ENCODE data around the gene ALK.

The ALK gene
- 0 reads per million in 3 donors for total RNA-seq

GRCh38 chr2:29921560-29921915 lies at the start of gene ALK:
ALK (minus strand) TSS chr2:29921586; CDS start chr2:29920659, 927 bp downstream.
- peaks cover 27% of the 10 kb centered on the region for H3K27me3 ChIP-seq (replicated peaks; ENCODE audit: control insufficient read depth, insufficient read depth, low read length, poor library complexity, severe bottlenecking)
- H3K36me3 ChIP-seq (ENCODE audit: control insufficient read depth, insufficient read depth, low read length) = no peaks in the 10 kb centered on the region
- peak in 2 of 3 donors; percentile 12 to 18 for DNase-seq
- H3K4me3 ChIP-seq (ENCODE audit: insufficient read depth, low read depth, low read length, poor library complexity, severe bottlenecking) = peak within 1 kb of the TSS; percentile 32
- H3K9me3 ChIP-seq (ENCODE audit: control insufficient read depth, low read length) = no peaks in the 10 kb centered on the region
- peaks cover 18% of the 10 kb centered on the region for H3K4me1 ChIP-seq (ENCODE audit: control insufficient read depth, insufficient read depth, low read length, poor library complexity, severe bottlenecking)
- H3K27ac ChIP-seq (ENCODE audit: insufficient read depth, low read length, poor library complexity, severe bottlenecking) = no peak within 1 kb of the TSS

- no peak overlapping the region for H3K27ac ChIP-seq (ENCODE audit: insufficient read depth, low read length, poor library complexity, severe bottlenecking)
- no peak overlapping the region for H3K4me3 ChIP-seq (ENCODE audit: insufficient read depth, low read depth, low read length, poor library complexity, severe bottlenecking)
- H3K4me1 ChIP-seq (ENCODE audit: control insufficient read depth, insufficient read depth, low read length, poor library complexity, severe bottlenecking) = no peaks in the 10 kb centered on the region
- H3K27me3 ChIP-seq (replicated peaks; ENCODE audit: control insufficient read depth, insufficient read depth, low read length, poor library complexity, severe bottlenecking) = no peaks in the 10 kb centered on the region
- no peaks in the 10 kb centered on the region for H3K36me3 ChIP-seq (ENCODE audit: control insufficient read depth, insufficient read depth, low read length)
- no peaks in the 10 kb centered on the region for H3K9me3 ChIP-seq (ENCODE audit: control insufficient read depth, low read length)
- DNase-seq = no peak
Observed at GRCh38 chr2:29966266-29966665, 44.9 kb upstream of the ALK start.

- no peak overlapping the region for H3K27ac ChIP-seq (ENCODE audit: insufficient read depth, low read length, poor library complexity, severe bottlenecking)
Observed at GRCh38 chr2:29963972-29964570, 42.7 kb upstream of the ALK start.

GRCh38 chr2:29962922-29963321 lies 41.5 kb upstream of the ALK start:
- no peak overlapping the region for H3K4me3 ChIP-seq (ENCODE audit: insufficient read depth, low read depth, low read length, poor library complexity, severe bottlenecking)
- no peak for DNase-seq
- H3K36me3 ChIP-seq (ENCODE audit: control insufficient read depth, insufficient read depth, low read length) = no peaks in the 10 kb centered on the region
- H3K27ac ChIP-seq (ENCODE audit: insufficient read depth, low read length, poor library complexity, severe bottlenecking) = no peak overlapping the region
- H3K4me1 ChIP-seq (ENCODE audit: control insufficient read depth, insufficient read depth, low read length, poor library complexity, severe bottlenecking) = no peaks in the 10 kb centered on the region
- no peaks in the 10 kb centered on the region for H3K9me3 ChIP-seq (ENCODE audit: control insufficient read depth, low read length)
- H3K27me3 ChIP-seq (replicated peaks; ENCODE audit: control insufficient read depth, insufficient read depth, low read length, poor library complexity, severe bottlenecking) = no peaks in the 10 kb centered on the region

More at GRCh38 chr2:29963972-29964570, 42.7 kb upstream of the ALK start:
- H3K4me1 ChIP-seq (ENCODE audit: control insufficient read depth, insufficient read depth, low read length, poor library complexity, severe bottlenecking) = no peaks in the 10 kb centered on the region
- no peaks in the 10 kb centered on the region for H3K36me3 ChIP-seq (ENCODE audit: control insufficient read depth, insufficient read depth, low read length)
- H3K27me3 ChIP-seq (replicated peaks; ENCODE audit: control insufficient read depth, insufficient read depth, low read length, poor library complexity, severe bottlenecking) = no peaks in the 10 kb centered on the region
- no peaks in the 10 kb centered on the region for H3K9me3 ChIP-seq (ENCODE audit: control insufficient read depth, low read length)
- DNase-seq = no peak
- no peak overlapping the region for H3K4me3 ChIP-seq (ENCODE audit: insufficient read depth, low read depth, low read length, poor library complexity, severe bottlenecking)

DNA sequence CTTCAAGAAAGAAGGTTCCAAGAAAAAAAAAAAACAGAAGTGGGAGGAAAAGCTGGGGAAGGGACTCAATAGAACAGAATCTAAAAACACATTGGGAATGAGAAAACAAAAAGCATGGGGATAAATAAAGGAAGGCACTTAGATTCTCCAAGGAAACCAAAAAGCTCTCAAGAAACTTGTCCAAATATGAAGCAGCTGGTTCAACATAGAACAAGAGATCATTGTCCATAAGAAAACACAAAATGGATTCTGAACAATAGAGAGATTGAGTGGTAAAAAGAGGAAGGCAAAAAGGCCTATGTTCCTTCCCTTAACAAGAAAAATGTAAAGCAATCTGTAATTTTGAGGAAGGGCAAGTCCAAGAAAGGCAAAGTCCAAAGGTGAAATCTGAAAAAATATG lies 32.9 kb upstream of the ALK start:
- Histone ChIP-seq H3K27me3 (replicated peaks; ENCODE audit: control insufficient read depth, insufficient read depth, low read length, poor library complexity, severe bottlenecking) (no peaks in the 10 kb centered on the region), H3K27ac (ENCODE audit: insufficient read depth, low read length, poor library complexity, severe bottlenecking) (no peak overlapping the region), H3K4me1 (ENCODE audit: control insufficient read depth, insufficient read depth, low read length, poor library complexity, severe bottlenecking) (no peaks in the 10 kb centered on the region), H3K36me3 (ENCODE audit: control insufficient read depth, insufficient read depth, low read length) (no peaks in the 10 kb centered on the region), H3K4me3 (ENCODE audit: insufficient read depth, low read depth, low read length, poor library complexity, severe bottlenecking) (no peak overlapping the region), H3K9me3 (ENCODE audit: control insufficient read depth, low read length) (no peaks in the 10 kb centered on the region)
- DNase-seq = no peak

DNA sequence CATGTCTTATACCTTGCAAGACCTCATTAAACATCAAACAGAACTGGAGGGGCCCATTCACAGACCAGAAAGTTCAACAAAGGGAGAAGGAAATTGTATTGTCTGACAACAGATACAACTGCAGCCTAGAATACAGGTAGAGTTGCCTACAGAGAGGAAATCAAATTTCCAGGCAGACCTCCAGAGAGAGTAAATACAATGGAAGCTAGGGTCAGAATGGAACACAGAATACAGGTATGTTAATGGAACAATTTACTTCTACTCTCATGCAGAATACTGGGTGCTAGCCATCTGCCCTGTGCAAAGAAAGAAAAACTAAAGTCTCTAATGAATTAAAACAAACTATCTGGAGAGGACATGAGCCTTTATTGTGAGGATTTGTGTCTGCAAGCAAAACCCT lies 31.6 kb upstream of the ALK start:
- H3K36me3 ChIP-seq (ENCODE audit: control insufficient read depth, insufficient read depth, low read length) = no peaks in the 10 kb centered on the region
- H3K4me3 ChIP-seq (ENCODE audit: insufficient read depth, low read depth, low read length, poor library complexity, severe bottlenecking) = no peak overlapping the region

GRCh38 chr2:29951576-29951975 lies 30.2 kb upstream of the ALK start:
- H3K27ac ChIP-seq (ENCODE audit: insufficient read depth, low read length, poor library complexity, severe bottlenecking) = no peak overlapping the region
- DNase-seq = no peak
- H3K27me3 ChIP-seq (replicated peaks; ENCODE audit: control insufficient read depth, insufficient read depth, low read length, poor library complexity, severe bottlenecking) = no peaks in the 10 kb centered on the region
- H3K36me3 ChIP-seq (ENCODE audit: control insufficient read depth, insufficient read depth, low read length) = no peaks in the 10 kb centered on the region
- no peaks in the 10 kb centered on the region for H3K4me1 ChIP-seq (ENCODE audit: control insufficient read depth, insufficient read depth, low read length, poor library complexity, severe bottlenecking)
- no peaks in the 10 kb centered on the region for H3K9me3 ChIP-seq (ENCODE audit: control insufficient read depth, low read length)
- no peak overlapping the region for H3K4me3 ChIP-seq (ENCODE audit: insufficient read depth, low read depth, low read length, poor library complexity, severe bottlenecking)

More for the DNA sequence above, 31.6 kb upstream of the ALK start:
- H3K9me3 ChIP-seq (ENCODE audit: control insufficient read depth, low read length) = no peaks in the 10 kb centered on the region
- no peaks in the 10 kb centered on the region for H3K4me1 ChIP-seq (ENCODE audit: control insufficient read depth, insufficient read depth, low read length, poor library complexity, severe bottlenecking)
- DNase-seq = no peak
- no peak overlapping the region for H3K27ac ChIP-seq (ENCODE audit: insufficient read depth, low read length, poor library complexity, severe bottlenecking)
- no peaks in the 10 kb centered on the region for H3K27me3 ChIP-seq (replicated peaks; ENCODE audit: control insufficient read depth, insufficient read depth, low read length, poor library complexity, severe bottlenecking)

GRCh38 chr2:29950481-29950880 lies 29.1 kb upstream of the ALK start:
- H3K4me1 ChIP-seq (ENCODE audit: control insufficient read depth, insufficient read depth, low read length, poor library complexity, severe bottlenecking) = no peaks in the 10 kb centered on the region
- H3K4me3 ChIP-seq (ENCODE audit: insufficient read depth, low read depth, low read length, poor library complexity, severe bottlenecking) = no peak overlapping the region
- no peaks in the 10 kb centered on the region for H3K9me3 ChIP-seq (ENCODE audit: control insufficient read depth, low read length)
- H3K27me3 ChIP-seq (replicated peaks; ENCODE audit: control insufficient read depth, insufficient read depth, low read length, poor library complexity, severe bottlenecking) = no peaks in the 10 kb centered on the region
- H3K27ac ChIP-seq (ENCODE audit: insufficient read depth, low read length, poor library complexity, severe bottlenecking) = no peak overlapping the region
- H3K36me3 ChIP-seq (ENCODE audit: control insufficient read depth, insufficient read depth, low read length) = no peaks in the 10 kb centered on the region
- DNase-seq = no peak

DNA sequence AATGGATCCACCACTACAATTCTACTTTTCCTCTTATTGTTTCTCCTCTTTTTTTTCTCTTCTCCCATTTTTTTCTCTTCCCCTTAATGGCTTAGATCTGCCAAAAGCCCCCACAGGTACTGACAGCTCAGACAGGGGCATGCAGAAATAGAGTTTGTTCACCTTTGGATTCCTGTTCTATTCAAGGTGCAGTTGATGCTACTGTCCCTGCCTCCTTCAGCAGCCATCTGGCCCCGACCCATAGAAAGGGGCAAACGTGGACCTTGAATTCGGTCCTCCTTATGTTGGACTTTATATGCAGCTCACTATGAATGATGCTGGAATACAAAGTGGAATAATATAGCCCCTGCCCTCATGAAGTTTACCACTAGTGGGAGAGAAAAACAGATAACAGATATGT lies 27.7 kb upstream of the ALK start:
- Histone ChIP-seq H3K4me3 (ENCODE audit: insufficient read depth, low read depth, low read length, poor library complexity, severe bottlenecking) (no peak overlapping the region), H3K4me1 (ENCODE audit: control insufficient read depth, insufficient read depth, low read length, poor library complexity, severe bottlenecking) (no peaks in the 10 kb centered on the region), H3K9me3 (ENCODE audit: control insufficient read depth, low read length) (no peaks in the 10 kb centered on the region), H3K27ac (ENCODE audit: insufficient read depth, low read length, poor library complexity, severe bottlenecking) (no peak overlapping the region), H3K36me3 (ENCODE audit: control insufficient read depth, insufficient read depth, low read length) (no peaks in the 10 kb centered on the region), H3K27me3 (replicated peaks; ENCODE audit: control insufficient read depth, insufficient read depth, low read length, poor library complexity, severe bottlenecking) (no peaks in the 10 kb centered on the region)
- DNase-seq = no peak

DNA sequence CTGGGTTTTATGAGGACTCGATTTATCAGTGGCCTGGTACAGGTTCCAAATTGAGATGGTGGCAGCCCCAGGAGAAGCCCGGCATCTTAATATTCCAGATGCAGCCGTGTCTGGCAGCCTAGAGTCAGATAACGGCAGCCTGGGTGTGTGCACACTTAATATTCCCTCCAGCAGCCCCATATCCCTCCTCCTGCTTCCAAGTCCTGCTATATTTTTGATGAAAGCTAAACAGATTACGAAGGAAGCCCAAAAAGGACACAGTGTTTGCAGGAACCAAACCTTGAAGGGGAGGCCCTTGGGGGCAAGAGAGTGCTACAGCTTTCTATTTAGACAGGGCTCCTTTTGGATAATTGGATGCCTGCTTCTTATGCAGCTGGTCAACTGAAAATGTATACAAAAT lies 25.1 kb upstream of the ALK start:
- H3K36me3 ChIP-seq (ENCODE audit: control insufficient read depth, insufficient read depth, low read length) = no peaks in the 10 kb centered on the region
- no peaks in the 10 kb centered on the region for H3K27me3 ChIP-seq (replicated peaks; ENCODE audit: control insufficient read depth, insufficient read depth, low read length, poor library complexity, severe bottlenecking)
- DNase-seq = no peak
- H3K9me3 ChIP-seq (ENCODE audit: control insufficient read depth, low read length) = no peaks in the 10 kb centered on the region
- no peaks in the 10 kb centered on the region for H3K4me1 ChIP-seq (ENCODE audit: control insufficient read depth, insufficient read depth, low read length, poor library complexity, severe bottlenecking)
- H3K27ac ChIP-seq (ENCODE audit: insufficient read depth, low read length, poor library complexity, severe bottlenecking) = no peak overlapping the region
- no peak overlapping the region for H3K4me3 ChIP-seq (ENCODE audit: insufficient read depth, low read depth, low read length, poor library complexity, severe bottlenecking)

All from effector memory CD4-positive, alpha-beta T cell (primary cell).